AG08396 (cell line): ENCODE data around the gene C1orf52.
"Not testable (repeated sequence)": the region's sequence is repeated elsewhere in the genome, so short reads cannot be mapped to it uniquely, and the experiment has no call there.

Experiments
- DNase-seq: peaks from one replicate; pipeline ENCODE4 v3.0.0; 2012; ENCODE audit warnings: low spot score, mixed read lengths

Gene C1orf52

DNA sequence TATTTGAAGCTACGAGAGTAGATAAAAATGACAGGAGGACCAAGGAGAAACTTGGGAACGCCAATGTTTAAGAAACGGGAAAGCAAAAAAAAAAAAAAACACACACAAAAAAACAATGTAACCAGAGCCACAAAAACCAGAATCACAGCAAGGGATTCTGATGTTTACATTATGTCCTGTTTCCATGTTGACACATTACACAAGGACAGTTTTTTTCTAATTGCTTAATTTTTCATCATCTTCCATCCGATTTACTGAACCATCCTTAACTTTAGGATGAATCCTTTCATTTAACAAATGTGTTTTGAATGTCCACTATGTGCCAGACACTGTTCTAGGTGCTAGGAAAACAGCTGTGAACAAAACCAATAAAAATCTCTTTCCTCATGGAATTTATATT is 18.3 kb upstream of the C1orf52 start:
- DNase-seq: no peak

DNA sequence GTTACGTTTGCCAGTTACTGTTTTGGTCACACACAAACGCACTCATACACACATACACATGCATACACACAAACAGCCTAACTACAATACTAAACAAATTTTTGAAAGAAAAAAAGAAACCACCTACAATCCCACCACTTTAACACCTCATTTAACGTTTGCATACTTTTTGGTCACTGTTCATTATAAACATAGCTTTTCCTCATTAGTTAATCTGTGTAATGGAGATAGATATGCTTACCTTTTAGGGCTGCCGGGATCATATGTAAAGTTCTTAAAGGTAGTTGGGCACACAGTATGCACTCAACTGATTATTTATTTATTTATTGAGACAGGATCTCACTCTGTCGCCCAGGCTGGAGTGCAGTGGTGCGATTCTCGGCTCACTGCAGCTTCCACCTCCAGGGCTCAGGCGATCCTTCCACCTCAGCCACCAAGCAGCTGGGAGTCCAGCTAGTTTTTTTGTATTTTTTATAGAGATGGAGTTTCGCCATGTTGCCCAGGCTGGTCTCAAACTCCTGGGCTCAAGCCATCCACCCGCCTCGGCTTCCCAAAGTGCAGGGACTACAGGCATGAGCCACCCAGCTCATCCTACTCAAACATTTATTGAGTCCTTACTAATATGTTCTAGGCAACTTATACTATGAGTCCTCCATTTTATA is 17.6 kb upstream of the C1orf52 start:
- DNase-seq: no peak

DNA sequence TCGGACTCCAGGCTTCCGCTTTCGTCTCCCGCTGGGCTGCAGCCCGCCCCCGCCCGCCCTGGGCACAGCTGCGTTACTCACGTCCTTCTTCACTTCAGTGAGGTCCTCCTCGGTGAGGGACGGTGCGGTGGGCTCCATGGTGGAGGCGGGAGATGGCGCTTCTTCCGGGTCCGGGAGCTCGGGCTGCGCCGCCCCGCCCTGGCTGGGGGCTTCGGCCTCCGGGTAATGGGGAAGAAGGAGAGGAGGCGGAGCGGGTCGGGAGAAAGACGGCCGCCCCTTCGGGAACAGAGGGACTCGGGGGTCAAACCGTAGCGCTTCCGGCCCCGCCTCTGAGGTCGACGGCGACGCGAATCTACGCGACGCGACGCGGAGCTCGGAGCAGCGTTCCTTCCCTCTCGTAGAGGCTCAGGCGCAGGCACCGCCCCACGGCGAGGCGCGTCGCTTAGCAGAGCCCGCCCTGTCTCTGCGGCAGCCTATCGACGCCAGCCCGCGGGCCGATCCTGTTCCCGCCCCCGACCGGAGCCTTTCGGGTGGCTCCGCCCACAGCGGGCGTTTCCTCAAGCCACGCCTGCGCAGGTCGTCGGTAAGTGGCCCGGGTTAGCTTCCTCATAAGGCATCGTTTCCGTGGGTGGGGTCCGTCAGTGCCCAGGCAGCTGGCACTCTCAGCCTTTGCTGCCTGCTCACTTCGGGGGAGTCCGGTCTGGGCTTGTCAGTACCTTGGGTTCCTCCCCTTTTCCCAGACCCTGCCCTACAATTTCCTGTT is 16.9 kb upstream of the C1orf52 start, which contains the start of gene BCL10:
Gene BCL10, minus strand, starts transcription at position 418 of the 763 bp plus-strand sequence. Its CDS starts 280 bp downstream, at position 138.
- DNase-seq: peak; percentile 95

DNA sequence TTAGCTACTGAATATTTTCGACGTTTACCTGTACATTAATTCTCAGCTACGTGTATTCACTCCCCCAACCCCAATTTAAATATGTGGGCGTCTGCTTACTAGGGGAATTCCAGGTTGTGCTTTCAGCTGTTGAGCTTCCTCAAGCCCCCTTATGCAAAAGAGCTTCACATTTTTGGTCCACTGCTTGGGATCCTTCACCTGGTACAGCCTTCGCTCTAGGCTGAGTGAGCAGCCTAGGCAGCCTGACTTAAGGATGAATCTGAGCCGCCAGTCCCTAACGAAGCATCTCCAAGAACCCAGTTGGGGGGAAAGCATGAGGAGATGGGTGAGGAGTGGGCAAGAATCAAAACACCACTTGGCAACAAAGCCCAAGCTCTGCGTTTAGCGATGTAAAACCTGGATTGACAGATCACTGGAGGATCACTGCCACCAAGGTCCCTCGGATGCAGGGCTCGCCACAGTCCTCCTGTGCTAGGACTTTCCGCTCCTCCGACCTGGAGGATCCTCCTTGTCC is 16.3 kb upstream of the C1orf52 start:
- DNase-seq: no peak

DNA sequence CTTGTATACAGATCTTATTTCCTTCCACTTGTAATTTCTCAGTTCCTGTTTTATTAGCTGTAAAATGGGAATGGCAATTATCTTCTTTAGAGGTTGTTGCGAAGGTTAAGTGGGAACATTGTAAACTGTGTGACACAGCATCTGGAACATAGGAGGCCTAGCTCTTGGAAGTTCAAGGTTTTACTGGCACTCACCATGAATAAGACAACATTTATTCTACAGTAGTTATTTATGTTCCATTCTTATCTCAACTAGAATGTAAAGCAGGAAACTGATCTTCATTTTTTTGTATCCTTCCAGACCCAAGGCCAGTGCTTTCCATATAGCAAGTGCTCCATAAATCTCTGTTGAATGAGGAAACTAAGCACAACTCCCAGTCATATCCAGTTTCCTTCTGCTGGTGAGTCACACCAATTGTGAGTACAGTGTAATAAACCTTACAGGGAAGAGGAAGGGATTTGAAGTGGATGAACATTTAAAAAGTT is 15.5 kb upstream of the C1orf52 start:
- DNase-seq: peak; percentile 56

DNA sequence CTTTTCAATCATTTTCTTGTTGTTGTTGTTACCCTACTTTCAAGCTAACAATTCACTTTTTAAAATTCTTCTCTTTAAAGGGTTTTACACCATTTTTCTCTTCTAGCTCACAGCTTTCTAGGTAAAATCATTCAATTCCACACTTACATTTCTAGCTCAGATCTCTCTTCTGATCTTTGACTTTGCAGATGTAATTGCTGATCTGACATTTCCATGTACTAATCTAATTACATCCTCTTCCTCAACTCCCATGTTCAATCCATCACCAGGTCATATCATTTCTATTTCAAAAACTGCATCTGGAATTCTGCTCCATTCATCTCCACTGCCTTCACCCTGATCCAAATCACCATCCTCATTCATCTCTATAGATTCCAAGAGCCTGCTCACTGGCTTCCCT is 13.9 kb upstream of the C1orf52 start:
- DNase-seq: no peak

DNA sequence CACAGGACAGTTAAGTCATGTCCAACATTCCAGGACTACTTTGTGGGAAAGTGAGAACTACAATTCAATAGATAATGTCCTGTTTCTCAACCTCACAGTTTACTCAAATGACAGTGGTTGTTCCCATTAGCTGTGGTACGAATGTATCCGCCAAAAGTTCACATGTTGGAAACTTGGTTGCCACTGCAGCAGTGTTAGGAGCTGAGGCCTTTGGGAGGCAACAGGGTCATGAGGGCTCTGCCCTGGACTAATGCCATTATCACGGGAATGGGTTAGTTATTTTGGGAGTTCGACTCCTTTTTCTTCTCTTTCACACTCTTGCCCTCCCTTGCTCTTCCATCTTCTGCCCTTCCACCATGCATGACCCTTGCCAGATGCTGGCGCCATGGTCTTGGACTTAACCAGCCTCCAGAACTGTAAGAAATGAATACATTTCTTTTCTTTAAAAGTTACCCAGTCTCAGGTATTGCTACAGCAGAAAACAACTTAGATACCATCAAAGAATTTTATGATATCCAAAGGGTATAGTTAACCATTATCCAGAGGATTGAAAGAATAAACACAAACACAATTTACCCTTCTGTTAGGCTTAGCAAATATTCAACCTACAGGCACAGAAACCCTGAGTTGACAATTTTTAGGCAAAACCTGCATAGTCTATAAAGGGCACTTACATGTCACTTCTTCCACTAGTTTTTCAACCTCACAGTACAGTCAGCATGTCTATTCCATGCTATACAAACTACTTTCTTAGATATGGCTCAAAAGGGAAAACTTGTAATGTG is 9.5 kb upstream of the C1orf52 start:
- no peak for DNase-seq

DNA sequence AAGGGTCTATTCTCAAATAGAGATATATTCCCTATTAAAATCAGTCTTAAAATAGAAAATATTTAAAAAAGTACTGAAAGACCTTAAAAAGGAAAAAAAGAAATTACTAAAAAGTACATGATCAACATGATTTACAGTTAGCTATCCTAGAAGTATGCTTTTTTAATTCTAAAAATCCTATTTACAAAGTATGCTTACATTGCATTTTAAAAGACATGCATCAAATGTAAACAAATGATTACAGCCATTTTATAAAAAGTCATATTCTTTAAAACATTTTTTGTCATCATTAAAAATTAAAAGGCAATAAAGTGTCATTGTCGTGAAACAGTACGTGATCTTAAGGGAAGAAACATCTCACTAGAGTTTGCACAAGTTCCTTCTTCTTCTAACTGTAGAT is 7.9 kb upstream of the C1orf52 start:
- no peak for DNase-seq

DNA sequence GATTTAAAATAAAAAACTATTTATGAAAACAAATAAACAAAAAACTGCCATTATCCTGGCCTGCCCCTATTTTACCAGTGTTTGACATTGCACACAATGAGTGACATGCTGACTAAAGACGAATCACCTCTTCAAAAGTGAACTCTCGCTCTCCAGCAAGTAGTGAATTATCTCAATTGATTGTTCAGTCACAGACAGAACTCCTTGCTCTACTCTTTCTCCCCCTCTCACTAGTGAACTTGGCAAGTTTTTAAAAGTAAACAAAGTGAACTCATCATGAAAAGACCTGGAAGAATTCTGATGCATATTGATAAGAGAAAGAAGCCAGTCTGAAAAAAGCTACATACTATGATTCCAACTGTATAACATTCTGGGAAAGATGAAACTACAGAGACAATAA is 4.7 kb upstream of the C1orf52 start:
- DNase-seq: no peak

DNA sequence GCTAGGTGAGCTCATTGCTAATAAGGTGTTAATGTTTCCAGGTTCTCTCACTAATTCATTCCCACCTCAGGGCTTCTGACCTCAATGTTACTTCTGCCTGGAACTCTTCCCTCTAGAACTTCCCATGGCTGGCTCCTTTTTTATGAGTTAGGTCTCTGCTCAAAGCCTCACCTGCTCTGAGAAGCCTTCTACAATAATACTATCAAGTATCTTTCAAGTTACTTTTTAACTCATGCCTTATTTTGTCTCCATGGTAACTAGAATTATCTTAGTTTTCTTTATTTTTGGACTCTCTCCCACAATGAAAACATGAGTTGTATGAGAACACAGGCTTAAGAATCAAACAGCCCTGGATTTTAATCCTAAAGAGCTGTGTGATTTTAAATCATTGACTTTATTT is 3.5 kb upstream of the C1orf52 start:
- DNase-seq: no peak

DNA sequence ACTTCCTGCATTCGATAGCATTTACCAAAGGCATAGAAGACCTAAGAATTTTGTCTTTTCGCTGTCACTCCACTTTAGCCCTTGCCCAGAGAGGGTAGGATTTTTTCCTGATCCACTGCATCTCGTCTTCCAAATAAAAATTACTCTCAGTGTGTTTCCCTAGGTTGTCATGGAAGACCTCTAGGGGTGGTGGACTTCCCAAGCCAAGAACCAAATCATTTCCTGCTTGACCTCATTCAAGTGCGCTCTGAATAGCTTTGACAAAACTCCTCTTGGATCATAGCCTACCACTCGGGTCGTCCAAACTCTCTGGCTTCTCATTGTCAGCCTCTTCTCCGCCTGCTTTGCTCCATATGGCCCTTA is 431 bp upstream of the C1orf52 start:
- DNase-seq: peak; percentile 23

DNA sequence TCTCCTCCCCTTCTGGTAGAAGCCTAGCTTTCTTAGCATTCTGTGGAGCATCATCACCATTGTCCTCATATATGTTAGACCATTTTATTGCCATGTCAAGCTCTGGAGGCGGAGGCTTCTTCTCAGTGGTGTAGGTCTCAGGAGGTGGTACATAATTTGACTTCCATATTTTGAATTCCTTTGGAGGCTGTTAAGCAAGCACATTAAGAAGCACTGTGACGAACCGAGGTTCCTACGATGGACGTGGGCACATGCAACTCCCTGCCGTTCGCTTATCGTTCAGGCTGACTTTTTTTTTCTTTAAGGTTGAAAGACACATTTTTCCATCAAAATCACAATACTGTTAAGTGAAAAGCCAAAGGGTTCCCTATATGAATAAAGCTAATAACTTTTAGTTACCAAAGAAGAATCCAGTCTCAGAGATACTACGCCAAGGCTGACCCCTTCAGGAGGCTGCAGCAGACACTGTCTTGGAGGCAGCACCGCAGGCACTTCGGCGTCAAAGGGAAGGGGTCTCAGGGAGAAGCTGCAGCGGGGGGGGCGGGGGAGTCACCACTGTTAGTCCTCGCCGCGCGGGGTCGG is 835 bp downstream of the C1orf52 start:
- DNase-seq: no peak

DNA sequence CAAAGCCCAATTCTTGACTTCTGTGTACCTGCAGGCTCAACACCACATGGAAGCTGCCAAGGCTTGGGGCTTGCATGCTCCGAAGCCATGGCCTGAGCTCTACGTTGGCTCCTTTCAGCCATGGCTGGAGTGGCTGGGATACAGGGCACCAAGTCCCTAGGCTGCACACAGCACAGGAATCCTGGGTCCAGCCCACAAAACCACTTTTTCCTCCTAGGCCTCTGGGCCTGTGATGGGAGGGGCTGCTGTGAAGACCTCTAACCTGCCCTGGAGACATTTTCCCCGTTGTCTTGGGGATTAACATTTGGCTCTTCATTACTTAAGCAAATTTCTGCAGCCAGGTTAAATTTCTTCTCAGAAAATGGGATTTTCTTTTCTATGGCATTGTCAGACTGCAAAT is 10.4 kb downstream of the C1orf52 start:
- not testable (repeated sequence) for DNase-seq

DNA sequence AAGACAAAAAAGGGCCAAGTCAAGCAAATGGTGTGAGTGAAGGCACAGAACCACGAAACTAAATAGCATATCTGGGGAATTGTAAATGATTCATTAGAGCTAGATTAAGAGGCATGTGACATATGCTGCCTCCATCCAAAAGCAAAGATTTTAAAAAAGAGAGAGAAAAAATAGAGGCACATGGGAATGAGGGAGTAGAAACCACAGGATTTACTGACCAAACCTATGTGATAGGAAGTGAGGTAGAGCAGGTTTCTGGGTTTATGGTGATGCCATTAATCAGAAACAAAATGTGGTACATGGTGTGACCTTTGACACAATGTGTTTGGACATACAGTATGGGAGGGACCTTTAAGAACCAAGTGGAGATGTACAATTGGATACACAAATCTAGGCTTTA is 13.6 kb downstream of the C1orf52 start:
- no peak for DNase-seq

DNA sequence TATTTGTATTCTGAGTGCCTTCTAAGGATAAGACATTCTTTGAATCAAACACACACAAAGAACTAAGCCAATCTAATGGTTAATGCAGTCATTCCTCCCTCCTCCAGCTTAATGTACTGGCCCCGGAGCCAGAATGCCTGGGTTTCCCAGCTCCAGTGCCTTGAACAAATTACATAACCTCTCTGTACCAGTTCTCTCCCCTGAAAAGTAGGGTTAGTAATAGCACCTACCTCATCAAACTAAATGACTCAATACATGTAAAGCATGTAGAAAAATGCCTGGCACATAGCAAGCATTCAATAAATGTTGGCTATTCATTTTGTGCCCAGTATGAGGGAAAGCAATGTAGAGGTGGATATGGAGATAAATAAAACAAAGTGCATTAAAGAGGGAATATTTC is 14.0 kb downstream of the C1orf52 start:
- DNase-seq: no peak

DNA sequence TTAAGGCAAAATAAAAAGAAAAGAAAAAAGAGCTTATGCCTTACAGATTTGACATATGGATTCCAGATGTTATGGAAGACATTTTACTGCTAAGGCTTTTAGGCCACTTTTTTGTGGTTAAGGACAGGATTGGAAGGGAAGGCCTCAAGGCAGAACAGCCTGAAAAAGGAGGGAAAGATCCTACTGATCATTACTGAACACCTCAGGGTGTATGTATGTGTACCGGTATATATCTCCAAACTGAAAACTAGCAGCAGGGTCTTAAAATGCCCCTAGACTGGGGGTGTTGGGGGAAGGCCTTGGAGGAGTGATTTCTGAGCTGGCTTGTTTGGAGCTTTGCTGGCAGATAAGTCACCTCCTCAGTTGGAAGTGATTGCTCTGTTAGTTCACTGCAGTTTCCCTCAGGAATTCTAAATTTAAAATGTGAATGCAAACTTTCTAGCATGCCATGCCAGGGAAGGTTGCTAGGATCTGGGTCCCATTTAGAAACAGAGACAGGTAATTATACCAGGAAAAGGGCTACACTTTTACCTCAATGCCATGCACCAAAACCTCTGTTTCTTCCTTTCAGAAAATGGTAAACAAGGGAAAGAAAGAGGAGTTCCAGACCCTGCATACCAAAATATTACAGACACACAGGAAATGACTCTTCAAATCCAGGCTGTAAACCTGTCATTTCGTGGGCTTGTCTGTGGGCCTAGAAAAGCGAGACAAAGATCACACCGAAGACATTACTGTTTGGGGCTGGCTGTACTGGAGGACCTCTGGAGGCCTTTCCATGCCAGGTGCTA is 15.0 kb downstream of the C1orf52 start:
- DNase-seq: no peak

DNA sequence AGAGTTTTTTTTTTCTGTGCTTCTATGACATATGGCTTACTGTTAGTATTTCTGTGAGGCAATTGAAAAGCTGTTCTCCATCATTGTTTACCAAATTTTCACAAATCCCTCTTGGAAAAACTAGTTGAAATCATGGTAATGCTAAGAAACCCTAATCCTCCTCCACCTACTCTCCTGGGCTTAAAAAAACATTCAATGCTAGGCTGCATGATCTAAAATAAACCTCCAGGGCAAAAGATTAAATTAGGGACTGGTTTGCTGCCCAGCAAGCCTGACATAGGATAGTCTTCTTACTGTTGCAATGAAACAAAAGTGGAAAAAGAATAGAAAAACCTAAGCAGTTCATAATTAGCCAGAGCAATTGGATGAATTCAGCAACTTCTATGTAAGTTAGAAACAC is 16.1 kb downstream of the C1orf52 start:
- no peak for DNase-seq

DNA sequence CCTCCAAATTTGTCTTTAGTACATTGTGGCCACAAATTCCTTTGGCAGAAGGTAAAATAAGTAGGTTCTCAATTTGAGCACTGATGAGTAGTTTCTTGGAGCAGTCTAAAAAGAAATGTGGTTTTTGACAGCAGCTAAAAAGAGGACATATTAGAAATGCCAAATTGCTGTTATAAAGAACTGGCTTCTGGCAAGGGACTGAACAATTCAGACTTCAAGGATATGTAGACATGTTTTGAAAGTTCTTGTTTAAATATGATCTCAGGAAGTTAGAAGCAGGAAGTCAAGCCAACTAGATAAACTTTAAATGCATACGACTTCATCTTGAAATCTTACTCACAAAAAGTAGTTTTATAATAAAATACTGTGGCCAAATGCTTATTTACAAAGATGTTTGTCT is 18.8 kb downstream of the C1orf52 start:
- DNase-seq: no peak

DNA sequence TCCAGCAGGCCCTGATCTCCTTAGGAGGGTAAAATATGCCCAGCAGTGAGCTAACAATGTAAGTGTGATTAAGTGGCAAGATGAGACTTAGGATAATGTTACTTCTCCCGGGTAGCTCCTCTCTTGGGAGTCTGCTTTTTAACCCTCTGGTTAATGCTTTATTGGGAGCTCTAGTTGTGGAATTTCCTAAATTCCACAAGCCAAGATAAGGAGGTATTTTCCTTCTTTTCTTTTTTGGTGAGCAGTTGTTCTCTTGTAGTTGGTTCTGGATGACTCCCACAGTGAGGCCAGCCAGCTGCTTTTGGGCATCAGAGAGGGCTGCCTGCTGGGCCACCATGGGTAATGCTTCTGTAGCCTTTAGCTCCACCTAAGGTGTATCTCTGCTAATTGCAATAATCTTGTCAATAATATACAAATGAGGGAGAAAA is 19.3 kb downstream of the C1orf52 start:
- no peak for DNase-seq

DNA sequence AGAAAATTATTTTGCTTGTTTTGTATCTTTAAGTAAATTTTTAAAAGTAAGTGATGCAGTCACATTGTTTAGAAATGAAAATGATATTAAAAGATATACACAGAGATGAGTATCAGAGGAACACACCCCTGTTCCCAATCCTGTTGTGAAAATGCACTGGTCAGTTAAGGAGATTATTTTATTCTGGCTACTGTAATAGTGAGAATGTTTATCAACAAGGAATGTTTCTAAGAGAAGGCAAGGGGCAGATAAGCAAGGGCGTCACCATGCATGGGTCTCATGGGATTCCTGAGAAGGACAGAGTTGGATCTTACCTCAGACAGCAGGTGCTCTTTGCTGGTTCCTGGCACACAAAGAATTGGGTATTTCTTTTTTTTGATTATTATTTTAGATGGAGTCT is 21.8 kb downstream of the C1orf52 start:
- DNase-seq: no peak

DNA sequence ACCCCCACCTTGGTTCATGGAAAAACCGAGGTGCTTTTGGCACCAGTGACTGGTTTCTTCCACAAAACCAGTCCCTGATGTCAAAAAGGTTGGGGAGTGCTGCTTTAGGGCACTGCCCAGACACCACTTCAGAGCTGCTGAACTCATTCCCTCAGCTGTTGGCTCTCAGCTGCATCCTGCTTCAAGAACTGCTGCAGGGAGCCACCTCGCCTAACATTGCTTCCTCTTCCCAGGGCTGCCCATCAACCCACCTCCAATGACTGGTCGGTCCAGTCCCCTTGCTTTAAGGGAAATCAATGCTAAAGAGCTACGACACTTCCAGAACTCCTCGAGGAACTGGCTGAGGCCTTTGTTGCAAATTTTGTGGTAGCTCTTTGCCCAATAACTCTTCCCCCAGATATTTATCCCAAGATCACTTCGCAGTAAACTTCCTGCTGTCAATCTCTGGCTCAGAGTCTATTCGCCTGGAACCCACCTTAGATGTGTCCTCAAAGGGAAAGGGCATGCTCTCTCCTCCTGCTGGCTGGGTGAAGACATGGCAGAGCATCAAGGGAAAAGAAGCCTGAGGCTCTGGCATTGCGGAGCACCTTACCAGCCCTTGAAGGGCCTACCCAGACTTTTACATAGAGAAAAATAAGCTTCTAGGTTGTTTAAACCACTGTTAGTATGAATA is 29.0 kb downstream of the C1orf52 start:
- DNase-seq: no peak
